GM21723 (cell line): ENCODE data around the gene NRP2.
A peak's percentile ranks its signal among the peaks of the same experiment; 100 is the strongest.

Experiments used
- ATAC-seq: cut with Tn5 transposase; IDR thresholded peaks from one replicate; pipeline ENCODE4 v1.9.1; 2021; ENCODE audit warnings: mild to moderate bottlenecking, moderate library complexity; ENCODE audit not compliant: unreplicated experiment

NRP2 gene

DNA sequence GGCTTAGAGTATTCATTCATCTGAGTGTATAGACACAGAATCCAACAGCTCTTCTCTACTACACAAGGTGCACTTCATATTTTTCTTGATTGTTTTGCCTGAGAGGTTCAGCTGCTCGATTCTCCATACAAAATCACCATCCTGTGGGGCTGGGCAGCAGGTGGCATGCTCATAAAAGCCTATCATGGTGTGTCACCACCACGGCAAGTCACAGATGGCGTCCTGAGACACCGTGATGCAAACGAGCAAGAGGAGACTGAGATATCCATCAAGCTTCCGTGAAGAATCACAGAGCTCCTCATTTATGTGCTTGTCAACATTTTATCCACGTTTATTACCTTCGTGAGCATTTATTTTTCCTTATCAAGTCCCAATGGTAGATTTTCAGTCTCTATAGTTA is 22.4 kb upstream of the NRP2 start:
- ATAC-seq = no peak

DNA sequence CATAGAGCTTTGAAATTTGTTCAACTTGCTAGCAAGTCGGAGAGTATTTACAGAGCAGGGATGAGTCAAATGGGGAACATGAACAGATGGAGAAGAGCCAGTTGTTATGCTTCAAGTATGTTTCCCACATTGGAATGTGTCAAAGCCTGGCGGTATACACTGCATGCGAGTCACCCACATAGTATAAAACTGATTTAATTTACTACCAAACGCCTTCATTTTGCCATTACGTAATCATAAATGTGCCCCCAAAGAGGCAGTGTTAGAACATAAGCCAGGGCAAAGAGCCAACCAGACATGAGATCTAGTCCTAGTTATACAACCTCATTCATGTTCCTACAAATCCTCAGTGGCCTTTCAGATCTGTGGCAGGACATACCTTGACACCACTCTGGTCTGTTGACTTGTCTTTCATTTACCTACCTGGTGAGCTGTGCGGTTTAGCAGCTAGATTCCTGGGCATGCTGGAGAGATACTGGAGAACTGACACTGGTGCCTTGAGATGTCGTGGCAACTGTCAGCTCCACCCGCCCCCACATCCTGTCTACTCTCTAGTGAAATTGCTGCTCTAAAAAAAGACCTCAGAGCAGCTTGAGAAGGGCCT is 21.7 kb upstream of the NRP2 start:
- peak; percentile 84 for ATAC-seq

DNA sequence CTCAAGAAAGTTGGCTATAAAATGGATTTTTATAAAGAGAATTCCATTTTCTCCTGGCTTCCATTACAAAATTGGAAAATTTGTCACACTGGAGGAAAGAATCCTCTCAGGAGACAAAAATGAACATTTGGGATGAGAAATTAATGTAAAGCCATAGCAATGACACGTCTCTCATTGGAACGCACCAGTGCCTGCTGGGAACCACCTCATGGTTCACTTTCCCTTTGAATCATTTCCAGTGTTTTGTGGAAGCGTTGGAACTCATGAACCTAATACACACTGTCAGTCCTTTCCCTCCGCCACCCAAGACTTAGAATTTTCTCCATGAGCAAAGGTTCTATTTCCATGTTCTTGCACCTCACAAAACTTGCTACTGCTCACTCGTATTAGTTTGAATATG is 21.0 kb upstream of the NRP2 start:
- ATAC-seq = no peak

DNA sequence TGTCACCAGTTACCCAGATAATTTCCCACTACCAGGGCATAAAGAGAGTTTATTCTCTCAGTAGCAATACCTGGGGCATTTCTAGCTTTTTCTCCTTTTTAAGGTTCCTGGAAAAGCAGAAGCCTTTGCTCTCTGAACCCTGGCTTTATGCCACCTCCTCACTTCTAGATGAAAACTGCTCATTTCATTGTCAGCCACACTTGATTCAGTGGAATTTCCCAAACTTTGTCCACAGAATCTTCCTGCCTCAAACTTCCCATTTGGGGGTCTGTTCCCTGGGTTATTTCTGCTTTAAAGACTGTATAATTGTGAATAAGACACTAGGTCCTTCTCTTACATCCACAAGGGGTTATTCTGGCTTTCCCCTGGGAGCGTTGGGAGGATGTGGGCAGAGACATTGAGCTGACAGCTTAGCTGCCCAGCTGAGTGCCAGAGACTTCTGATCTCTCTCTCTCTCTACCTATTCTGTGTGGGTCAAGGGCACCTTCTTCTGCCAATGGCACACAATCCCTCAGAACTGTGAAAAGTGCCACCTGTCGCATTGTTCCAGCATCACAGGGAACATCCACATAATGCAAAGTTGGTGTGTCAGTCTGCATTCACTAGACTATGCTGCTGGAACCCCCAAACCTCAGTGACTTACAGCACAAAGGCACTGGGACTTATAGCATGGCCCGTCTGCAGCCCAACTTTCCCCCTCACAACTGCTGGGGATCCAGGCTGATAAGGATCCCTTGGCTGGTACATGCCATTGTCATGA is 19.9 kb upstream of the NRP2 start:
- no peak for ATAC-seq

DNA sequence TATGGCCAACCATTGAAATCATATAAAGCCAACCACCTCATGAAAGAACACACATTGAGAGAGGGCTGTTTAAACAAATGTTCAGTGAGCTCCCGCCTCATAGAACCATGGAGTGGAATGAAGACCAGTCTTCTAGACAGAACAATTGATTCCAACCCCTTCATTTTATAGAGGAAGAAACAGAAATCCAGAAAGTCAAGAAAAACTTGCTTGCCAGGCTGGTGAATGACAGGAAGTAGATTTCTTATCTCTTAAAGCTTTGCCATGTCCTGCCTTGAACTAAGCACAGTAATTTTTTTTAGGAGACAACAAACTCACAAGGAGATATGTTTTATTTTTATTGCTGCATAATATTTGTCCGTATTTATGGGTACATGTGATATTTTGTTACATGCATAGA is 16.5 kb upstream of the NRP2 start:
- no peak for ATAC-seq

DNA sequence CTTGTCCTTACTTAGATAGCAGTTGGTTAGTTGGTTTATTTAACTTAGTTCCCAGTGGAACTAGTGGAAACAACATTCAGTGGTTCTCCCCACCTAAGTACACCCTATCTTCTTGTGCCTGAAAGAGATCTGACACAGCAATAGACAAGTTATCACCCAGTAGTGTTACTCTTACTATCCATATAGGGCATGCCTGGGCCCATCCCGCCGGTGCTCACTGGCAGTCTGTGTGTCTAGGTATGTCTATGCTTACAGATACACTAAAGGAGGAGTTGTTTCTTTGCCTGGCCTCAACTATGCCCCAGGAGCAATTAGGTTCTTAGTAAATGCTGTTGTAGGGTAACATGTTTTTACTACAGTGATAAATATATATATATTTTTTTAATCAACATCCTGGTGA is 12.0 kb upstream of the NRP2 start:
- no peak for ATAC-seq

DNA sequence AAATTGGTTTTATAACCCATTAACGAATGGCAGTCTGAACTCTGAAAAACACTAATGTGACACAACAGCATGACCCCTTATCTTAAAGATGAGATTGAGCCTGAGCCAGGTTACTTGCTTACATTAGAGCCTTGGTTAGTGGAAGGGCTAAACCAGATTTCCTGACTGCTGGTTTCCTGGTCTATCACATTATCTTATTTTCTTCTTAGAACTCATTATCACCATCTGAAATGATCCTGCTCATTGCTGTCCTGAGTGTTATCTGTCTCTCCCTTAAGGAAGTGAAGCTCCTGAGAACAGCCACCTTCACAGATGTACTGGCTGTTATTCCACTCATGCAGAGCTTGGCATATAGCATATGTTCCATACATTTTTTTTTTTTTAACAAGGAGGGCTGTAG is 9.0 kb upstream of the NRP2 start:
- ATAC-seq = no peak

DNA sequence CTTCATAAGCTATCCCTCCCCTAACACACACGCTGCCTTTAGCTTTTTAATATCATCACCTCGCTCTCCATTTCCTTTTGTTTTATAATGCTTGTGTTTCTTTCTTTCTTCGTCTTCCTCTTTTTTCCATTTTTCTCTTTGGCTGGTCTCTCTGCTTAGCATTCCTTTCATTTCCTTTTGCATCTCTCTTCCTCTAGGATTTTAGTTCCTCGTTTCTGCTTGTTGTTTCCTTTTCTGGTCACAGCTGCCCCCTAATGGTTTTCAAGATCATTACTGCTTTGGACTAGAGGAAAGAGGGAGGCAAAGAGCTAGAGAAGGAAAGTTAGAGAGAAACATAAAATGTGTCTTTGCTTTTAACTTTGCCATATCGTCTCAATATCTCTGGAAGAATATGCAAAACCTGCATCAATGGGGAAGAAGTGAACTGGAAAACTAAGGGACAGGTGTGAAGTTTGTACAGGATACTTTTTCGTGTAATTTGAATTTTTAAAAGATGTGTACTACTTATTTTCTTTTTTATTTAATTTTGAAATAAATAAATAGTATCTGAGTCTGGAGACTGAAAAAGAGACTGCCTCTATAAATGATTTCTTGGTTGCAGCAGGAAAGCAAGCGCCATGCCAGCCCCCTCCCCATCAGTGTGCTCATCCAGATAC is 6.3 kb upstream of the NRP2 start:
- peak; percentile 47 for ATAC-seq

DNA sequence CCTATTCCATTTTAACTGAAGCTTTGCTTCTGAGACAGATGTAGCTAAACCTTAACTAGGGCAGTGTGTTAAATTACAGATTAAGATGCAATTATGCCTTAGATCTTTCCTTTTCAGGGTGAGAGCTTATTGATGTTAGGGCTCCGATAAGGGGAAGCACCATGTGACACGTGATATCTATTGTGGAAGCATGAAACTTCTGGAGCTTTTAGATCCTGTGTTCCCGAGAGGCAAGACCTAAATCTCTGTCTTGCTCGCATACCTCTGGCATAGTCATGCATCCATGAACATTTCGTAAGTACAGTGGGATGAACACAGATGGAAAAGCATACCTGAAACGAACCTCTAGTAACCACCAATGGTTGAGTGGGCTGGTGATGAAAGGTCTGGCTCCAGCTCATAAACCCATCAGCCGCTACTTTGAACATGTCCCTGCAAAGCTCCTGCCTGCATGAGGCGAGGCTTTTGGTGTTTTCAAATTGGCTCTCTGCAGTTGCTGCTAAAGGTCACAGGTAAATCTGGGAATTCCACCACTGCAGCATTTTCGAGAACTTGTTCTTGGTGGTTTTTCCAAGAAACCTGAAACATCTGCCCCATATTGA is 3.7 kb upstream of the NRP2 start:
- no peak for ATAC-seq

DNA sequence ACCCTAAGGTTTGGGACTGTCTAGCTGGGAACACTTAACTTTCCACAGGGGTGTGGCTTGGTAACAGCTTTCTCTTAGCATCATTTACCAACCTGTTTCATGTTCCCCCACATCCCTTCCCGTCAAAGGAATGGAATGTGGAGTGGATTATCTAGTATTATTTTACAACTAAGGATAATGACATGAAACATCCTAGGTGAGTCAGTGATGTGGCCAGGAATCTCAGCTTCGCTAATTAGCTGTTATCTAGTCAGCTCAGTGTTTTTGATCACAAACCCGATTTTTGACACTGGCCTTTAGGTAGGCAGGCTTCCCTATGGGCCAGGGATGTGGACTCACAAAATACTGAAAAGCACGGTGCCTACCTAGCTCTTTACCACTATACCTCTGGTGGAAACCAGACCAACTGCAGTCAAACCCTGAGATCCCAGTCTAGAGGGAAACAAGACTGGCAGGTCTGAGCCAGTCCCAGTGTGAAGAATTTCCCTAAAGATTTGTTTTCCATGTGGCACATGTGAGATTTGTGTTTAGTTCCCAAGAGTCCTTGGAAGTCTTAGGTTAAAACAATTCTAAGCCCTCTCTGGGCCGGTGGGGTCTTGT is 2.8 kb upstream of the NRP2 start:
- no peak for ATAC-seq

DNA sequence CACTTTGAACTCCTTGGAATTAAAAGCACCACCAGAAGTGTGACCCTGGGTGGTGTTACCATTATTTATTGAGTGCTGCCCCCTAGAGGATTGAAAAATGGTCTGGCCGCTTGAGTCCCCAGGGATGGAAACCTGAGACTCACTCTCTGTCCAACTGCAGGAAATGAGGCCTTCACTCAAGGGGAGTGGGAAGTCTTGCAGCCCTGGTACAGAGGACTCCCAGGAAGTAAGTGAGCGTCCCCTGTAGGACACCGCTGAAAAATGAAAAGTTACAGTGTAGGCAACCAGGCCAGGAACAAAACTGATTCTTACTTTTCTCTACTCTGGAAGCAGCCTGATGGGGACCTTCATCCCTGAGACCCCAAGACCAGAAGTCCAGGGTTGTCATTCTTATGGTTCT is 2.2 kb upstream of the NRP2 start:
- ATAC-seq = peak; percentile 62

DNA sequence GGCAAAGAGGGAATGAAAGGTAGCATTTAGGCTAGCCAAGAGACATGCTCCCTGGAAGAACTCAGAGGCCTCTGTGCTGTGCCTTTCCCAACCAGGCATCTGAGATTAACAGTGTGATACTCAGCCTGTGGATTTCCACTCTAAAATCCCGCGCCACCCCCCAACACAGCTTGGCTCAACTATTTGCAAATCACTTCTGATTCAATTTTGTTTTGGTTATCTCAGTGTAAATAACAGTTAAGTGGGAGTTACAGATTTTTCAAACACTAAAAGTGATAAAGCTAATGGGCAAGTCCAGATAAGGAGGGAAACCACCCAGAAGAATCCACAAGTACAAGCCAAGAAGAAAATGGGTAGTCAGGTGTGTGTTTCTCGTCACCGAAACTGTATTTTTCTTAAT is 1.4 kb upstream of the NRP2 start:
- ATAC-seq = no peak

DNA sequence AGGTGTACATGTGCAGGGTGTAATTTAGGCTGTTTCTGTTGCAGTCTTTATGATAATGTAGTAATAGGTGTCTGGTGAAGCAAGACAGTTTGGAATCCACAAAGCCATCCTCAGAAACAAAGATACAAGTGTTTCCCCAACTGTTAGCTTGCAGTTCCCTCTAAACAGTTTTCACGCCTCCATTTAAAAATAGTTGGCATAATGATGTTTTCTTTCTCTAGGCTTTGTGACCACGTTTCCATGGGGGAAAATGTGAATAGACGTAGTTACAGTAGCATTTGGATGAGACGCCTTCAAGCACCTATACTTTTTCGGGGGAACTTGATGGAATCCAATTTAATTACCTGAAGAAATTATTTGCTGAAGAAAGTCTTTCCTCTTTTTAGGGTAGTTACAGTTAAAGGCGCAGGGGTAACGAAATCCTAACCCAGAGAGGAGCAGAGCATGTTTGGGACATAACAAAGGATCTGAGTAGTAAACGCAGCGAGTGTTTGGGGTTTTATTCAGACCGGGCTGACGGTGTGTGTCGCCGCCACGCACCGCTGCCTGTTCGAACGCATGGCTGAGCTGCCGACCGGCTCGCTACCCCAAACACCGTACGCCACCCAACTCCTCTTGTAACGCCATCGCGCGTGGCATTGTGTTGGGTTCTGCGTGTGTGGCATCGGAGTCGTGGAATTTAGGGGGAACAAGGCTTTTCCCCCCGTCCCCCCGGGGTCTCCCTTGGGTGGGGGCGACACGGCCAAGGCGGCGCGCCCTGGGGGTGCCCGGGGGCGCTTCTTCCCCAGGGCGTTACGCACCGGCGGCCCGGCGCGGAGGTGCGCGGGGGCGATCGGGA is 681 bp upstream of the NRP2 start:
- ATAC-seq = no peak

DNA sequence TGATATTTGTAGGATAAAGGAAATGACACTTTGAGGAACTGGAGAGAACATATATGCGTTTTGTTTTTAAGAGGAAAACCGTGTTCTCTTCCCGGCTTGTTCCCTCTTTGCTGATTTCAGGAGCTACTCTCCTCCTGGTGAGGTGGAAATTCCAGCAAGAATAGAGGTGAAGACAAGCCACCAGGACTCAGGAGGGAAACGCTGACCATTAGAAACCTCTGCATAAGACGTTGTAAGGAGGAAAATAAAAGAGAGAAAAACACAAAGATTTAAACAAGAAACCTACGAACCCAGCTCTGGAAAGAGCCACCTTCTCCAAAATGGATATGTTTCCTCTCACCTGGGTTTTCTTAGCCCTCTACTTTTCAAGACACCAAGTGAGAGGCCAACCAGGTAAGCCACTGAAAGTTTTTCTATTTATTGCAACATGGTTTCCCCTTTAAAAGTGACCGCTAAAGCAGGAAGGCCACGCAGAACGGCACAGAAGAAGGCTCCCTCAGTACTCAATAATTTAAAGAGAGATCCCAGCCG is 735 bp downstream of the NRP2 start:
- no peak for ATAC-seq

DNA sequence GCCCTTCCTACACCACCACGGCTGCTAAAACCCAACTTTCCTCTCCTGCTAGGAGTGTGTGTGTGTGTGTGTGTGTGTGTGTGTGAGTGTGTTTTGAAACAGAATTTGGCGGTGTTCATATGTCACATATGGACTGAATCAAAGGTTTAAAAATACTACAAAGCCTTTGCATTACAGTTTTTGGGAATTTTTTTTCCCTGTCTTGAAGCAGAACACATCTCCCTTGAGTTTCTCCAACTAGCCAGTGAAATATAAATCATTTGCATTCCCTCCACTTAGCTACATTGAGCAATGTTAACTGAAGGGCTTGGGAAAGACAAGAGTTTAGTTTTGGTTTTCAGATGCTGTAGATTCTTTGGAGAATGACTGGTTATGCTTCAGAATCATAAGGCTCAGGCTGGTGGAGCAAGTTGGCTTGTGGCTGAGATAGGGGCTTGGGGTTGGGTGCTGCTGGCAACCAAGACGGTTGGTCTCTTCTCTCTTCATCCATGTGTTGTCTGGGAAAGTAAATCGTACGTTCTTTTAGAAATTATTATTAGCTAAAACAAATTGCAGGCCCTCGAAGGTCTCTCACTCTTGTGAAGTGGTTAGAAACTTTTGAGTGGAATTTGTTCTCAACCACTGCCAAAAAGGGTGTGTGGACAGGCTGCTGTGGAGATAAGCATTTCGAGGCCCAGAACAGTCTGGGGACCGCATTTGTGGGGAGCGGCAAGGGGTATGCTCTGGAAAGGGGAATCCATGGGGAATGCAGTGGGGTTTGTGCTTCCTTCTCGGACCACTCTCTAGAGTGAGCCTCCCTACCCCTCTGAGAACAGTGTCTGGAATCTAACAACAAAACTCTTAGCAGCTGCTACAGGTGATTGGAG is 1.4 kb downstream of the NRP2 start:
- no peak for ATAC-seq

DNA sequence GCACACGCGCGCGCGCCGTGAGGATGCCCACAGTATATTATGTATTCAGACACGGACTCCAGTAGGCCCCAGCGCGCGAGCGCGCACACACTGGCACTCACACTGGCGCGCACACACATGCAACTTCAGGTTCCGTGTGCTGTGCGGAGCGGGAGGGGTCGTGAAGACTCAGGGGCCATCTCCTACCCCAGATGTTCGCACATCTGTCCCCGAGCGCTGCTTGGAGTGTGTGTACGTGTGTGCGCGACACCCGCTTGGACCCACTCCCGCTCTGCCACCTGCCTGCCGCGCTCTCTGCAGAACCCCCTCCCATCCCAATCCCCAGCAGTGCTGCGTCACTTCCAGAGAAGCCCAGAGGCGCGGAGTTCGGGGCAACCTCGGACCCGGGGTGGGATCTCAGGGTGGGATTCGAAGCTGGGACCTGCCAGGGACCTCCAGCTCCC is 2.6 kb downstream of the NRP2 start:
- ATAC-seq = no peak

DNA sequence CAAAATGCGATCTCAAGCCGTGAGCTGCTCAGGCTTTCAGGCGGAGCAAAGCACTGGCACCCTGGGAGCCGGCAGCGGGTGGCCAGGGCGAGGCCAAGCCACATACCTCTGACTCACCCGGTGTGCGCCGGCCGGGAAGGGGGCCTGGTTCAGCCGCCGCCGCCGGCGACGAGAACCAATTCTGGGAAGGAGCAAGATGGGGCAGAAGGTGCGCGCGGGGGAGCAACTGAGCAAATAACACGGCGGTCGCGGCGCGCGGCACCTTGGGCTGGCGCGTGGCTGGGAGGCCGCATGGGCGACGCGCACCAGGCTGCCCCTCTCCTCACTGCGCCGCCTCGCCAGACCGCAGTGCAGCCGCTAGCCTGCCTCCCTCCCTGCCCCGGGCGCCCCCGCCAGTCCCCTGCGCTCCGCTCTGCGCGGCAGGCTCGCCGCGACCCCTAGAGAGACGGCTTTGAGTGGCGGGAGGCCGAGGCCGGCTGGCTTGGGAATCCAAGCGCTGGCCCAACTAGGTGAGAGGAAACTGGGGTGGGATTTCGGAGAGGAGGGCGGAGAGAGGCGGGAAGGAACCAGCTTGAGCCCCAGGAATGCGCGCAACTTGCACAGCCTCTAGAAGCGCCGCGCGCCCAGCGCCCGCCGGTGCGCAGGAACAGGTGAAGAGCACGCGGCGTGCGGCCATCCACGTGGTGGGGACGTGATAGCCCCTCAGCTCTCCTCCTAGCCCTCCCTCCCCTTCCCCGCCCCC is 3.2 kb downstream of the NRP2 start:
- no peak for ATAC-seq

DNA sequence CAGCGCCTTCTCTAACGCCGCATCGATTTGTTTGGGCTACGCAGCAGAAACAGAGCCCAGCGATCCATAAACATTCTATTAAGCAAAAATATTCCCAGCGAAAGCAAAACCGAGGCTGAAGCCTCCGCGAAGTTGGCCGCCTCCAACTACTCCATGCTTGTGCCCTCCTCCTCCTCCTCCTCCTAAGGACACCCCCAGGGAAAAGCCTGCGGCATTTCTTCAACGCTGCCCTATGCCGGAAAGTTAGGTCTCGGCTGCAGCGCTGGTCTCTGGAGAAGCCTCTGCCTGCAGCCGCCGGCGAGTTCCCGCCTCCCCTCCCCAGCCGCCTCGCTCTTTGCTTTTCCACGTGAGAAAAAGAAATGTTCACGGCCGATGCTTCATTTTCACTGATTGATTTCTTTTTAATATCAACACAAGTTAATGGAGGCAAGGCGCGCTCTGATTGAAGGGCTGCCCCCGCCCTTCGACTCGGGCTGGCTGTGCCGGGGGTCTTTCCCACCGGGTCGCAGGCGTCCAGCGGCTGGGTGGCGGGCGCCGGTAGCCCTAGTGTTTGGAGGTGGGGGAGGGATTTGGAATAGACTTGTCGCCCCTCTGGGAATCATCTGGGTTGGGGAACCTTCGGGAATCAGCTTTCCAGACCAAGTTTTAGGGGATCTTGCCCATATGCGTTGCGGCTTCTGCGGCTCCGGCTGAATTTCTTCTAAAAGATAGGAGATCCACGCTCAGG is 3.9 kb downstream of the NRP2 start:
- no peak for ATAC-seq
